ENCODE results near the gene PHYH. TPM values are rescaled to one million over a fixed set of nuclear protein-coding genes. Genes with fewer than 3 reads are reported as not detected.
A peak's percentile ranks its signal among the peaks of the same experiment; 100 is the strongest.

The PHYH gene
- total RNA-seq (2021) (22.5 to 35.1 TPM (median 32.0 TPM) in 3 replicates), Bru-seq, nascent RNA (percentile 54 among the genes with signal in this experiment)
- long read RNA-seq, experiment 1, transcript PHYH-201 (9 exons, 1,577 nt), result major isoform, 98 of 116 reads
- long read RNA-seq, experiment 1, partial matches to known transcripts, result 0 of 116 reads
- long read RNA-seq, experiment 1, other reads (novel, unspliced or antisense), result 16 of 116 reads
- long read RNA-seq, experiment 2, transcript PHYH-201 (9 exons, 1,577 nt), result major isoform, 41 of 79 reads
- long read RNA-seq, experiment 2, partial matches to known transcripts, result 14 of 79 reads
- long read RNA-seq, experiment 2, other reads (novel, unspliced or antisense), result 23 of 79 reads
- long read RNA-seq, experiment 3, transcript PHYH-201 (9 exons, 1,577 nt), result major isoform, 42 of 46 reads
- long read RNA-seq, experiment 3, partial matches to known transcripts, result 1 of 46 reads
- long read RNA-seq, experiment 3, other reads (novel, unspliced or antisense), result 3 of 46 reads

DNA sequence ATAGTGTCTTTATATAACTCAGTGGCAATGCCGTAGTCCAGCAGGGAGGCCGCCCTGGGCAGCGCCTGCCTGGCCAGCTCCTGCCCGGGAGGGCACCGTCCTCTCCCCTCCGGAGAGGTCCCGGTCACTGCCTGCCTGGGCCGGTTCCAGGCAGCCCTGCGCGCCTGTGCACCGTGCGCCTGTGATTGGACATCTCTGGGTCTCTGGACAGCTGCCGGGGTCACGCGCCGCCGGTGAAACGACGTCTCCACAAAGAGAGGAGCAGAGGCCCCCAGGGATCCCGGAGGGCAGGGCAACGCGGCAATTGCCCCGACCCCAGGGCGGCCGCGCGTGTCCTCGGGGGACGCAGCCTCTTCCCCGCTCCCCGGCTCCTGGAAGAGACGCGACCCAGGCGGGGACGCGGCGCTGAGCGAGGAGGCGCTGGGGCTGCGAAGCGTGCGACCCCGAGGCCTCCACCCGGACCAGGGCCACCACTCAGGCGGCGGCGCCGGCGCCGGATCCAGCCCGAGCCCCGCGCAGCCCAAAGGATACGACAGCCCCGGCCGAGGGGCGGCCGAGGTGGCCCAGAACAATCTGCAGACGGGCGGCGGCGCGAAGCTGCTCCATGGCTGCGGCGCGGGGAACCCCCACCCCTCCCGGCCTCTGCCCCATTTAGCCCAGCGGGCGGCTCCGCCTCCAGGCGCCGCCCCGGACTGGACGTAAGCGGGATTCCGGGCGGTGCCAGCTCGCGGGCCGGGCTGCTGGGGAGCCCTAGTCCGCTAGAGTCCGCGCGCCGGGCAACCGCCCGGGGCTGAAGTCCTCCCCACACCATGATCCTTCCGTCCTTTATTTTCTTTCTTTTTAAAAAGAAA lies at the start of gene PHYH:
Gene PHYH (minus strand): TSS at position 628 of the 851 bp plus-strand sequence. CDS start 22 bp downstream, at position 606.
- peak; percentile 70 for ATAC-seq
- ChIA-PET POLR2A (interaction anchor here (0.7 to 2.3 kb wide), 4 partner anchors 17 to 133 kb away, joined by 3 to 26 read pairs (median 4); no protein-coding TSS in a partner anchor), CTCF (interaction anchor here (1.0 to 4.7 kb wide), 4 partner anchors 28 to 237 kb away, joined by 3 to 57 read pairs (median 16); no protein-coding TSS in a partner anchor)
- H3K9me3 Mint-ChIP-seq, result no peaks in the 10 kb centered on the region
- H3K4me3 Mint-ChIP-seq, result peak within 1 kb of the TSS; percentile 69
- H3K27me3 Mint-ChIP-seq (ENCODE audit: low read depth), result peaks cover 13% of the 10 kb centered on the region; the same call in 1 of the 2 replicates
- peaks cover 13% of the 10 kb centered on the region for H3K4me1 Mint-ChIP-seq
- DNase-seq (ENCODE audit: low spot score), result peak; percentile 81
- peak within 1 kb of the TSS; percentile 66 for H3K27ac Mint-ChIP-seq
- H3K36me3 Mint-ChIP-seq, result no peaks in the 10 kb centered on the region; the same call in 1 of the 2 replicates
- TF ChIP-seq, protein P1, sequence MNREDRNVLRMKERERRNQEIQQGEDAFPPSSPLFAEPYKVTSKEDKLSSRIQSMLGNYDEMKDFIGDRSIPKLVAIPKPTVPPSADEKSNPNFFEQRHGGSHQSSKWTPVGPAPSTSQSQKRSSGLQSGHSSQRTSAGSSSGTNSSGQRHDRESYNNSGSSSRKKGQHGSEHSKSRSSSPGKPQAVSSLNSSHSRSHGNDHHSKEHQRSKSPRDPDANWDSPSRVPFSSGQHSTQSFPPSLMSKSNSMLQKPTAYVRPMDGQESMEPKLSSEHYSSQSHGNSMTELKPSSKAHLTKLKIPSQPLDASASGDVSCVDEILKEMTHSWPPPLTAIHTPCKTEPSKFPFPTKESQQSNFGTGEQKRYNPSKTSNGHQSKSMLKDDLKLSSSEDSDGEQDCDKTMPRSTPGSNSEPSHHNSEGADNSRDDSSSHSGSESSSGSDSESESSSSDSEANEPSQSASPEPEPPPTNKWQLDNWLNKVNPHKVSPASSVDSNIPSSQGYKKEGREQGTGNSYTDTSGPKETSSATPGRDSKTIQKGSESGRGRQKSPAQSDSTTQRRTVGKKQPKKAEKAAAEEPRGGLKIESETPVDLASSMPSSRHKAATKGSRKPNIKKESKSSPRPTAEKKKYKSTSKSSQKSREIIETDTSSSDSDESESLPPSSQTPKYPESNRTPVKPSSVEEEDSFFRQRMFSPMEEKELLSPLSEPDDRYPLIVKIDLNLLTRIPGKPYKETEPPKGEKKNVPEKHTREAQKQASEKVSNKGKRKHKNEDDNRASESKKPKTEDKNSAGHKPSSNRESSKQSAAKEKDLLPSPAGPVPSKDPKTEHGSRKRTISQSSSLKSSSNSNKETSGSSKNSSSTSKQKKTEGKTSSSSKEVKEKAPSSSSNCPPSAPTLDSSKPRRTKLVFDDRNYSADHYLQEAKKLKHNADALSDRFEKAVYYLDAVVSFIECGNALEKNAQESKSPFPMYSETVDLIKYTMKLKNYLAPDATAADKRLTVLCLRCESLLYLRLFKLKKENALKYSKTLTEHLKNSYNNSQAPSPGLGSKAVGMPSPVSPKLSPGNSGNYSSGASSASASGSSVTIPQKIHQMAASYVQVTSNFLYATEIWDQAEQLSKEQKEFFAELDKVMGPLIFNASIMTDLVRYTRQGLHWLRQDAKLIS (CRISPR knock-in tag; IDR thresholded peaks at IDR 0.05; ENCODE audit: borderline replicate concordance), result 0 out of 2 replicates have a peak, but pooled peaks have one; percentile 33
- TF ChIP-seq, protein P2, sequence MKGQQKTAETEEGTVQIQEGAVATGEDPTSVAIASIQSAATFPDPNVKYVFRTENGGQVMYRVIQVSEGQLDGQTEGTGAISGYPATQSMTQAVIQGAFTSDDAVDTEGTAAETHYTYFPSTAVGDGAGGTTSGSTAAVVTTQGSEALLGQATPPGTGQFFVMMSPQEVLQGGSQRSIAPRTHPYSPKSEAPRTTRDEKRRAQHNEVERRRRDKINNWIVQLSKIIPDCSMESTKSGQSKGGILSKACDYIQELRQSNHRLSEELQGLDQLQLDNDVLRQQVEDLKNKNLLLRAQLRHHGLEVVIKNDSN (CRISPR knock-in tag; IDR thresholded peaks at IDR 0.05), result peak; percentile 76
- TF ChIP-seq ZNF263 (CRISPR knock-in tag; IDR thresholded peaks at IDR 0.05; ENCODE audit: low read depth) (peak; percentile 39), ZNF317 (CRISPR knock-in tag; IDR thresholded peaks at IDR 0.05; ENCODE audit: borderline replicate concordance, low read depth) (peak; percentile 41; the same call in 1 of the 2 replicates), TP53 (CRISPR knock-in tag; IDR thresholded peaks at IDR 0.05) (peak; percentile 82; the same call in 1 of the 2 replicates), CREB1 (CRISPR knock-in tag; IDR thresholded peaks at IDR 0.05) (no peak), NR1H2 (CRISPR knock-in tag; IDR thresholded peaks at IDR 0.05) (no peak), ATF1 (CRISPR knock-in tag; IDR thresholded peaks at IDR 0.05) (no peak), FOXJ3 (CRISPR knock-in tag; IDR thresholded peaks at IDR 0.05; ENCODE audit: borderline replicate concordance) (no peak)
- TF ChIP-seq, protein P3, sequence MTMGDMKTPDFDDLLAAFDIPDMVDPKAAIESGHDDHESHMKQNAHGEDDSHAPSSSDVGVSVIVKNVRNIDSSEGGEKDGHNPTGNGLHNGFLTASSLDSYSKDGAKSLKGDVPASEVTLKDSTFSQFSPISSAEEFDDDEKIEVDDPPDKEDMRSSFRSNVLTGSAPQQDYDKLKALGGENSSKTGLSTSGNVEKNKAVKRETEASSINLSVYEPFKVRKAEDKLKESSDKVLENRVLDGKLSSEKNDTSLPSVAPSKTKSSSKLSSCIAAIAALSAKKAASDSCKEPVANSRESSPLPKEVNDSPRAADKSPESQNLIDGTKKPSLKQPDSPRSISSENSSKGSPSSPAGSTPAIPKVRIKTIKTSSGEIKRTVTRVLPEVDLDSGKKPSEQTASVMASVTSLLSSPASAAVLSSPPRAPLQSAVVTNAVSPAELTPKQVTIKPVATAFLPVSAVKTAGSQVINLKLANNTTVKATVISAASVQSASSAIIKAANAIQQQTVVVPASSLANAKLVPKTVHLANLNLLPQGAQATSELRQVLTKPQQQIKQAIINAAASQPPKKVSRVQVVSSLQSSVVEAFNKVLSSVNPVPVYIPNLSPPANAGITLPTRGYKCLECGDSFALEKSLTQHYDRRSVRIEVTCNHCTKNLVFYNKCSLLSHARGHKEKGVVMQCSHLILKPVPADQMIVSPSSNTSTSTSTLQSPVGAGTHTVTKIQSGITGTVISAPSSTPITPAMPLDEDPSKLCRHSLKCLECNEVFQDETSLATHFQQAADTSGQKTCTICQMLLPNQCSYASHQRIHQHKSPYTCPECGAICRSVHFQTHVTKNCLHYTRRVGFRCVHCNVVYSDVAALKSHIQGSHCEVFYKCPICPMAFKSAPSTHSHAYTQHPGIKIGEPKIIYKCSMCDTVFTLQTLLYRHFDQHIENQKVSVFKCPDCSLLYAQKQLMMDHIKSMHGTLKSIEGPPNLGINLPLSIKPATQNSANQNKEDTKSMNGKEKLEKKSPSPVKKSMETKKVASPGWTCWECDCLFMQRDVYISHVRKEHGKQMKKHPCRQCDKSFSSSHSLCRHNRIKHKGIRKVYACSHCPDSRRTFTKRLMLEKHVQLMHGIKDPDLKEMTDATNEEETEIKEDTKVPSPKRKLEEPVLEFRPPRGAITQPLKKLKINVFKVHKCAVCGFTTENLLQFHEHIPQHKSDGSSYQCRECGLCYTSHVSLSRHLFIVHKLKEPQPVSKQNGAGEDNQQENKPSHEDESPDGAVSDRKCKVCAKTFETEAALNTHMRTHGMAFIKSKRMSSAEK (CRISPR knock-in tag; IDR thresholded peaks at IDR 0.05; ENCODE audit: borderline replicate concordance), result peak; percentile 9; the same call in 1 of the 2 replicates
- TF ChIP-seq, protein P4, sequence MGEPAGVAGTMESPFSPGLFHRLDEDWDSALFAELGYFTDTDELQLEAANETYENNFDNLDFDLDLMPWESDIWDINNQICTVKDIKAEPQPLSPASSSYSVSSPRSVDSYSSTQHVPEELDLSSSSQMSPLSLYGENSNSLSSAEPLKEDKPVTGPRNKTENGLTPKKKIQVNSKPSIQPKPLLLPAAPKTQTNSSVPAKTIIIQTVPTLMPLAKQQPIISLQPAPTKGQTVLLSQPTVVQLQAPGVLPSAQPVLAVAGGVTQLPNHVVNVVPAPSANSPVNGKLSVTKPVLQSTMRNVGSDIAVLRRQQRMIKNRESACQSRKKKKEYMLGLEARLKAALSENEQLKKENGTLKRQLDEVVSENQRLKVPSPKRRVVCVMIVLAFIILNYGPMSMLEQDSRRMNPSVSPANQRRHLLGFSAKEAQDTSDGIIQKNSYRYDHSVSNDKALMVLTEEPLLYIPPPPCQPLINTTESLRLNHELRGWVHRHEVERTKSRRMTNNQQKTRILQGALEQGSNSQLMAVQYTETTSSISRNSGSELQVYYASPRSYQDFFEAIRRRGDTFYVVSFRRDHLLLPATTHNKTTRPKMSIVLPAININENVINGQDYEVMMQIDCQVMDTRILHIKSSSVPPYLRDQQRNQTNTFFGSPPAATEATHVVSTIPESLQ (CRISPR knock-in tag; IDR thresholded peaks at IDR 0.05), result no peak
- TF ChIP-seq, protein P5, sequence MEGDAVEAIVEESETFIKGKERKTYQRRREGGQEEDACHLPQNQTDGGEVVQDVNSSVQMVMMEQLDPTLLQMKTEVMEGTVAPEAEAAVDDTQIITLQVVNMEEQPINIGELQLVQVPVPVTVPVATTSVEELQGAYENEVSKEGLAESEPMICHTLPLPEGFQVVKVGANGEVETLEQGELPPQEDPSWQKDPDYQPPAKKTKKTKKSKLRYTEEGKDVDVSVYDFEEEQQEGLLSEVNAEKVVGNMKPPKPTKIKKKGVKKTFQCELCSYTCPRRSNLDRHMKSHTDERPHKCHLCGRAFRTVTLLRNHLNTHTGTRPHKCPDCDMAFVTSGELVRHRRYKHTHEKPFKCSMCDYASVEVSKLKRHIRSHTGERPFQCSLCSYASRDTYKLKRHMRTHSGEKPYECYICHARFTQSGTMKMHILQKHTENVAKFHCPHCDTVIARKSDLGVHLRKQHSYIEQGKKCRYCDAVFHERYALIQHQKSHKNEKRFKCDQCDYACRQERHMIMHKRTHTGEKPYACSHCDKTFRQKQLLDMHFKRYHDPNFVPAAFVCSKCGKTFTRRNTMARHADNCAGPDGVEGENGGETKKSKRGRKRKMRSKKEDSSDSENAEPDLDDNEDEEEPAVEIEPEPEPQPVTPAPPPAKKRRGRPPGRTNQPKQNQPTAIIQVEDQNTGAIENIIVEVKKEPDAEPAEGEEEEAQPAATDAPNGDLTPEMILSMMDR (IDR thresholded peaks at IDR 0.05), result no peak
- TF ChIP-seq, protein P6, sequence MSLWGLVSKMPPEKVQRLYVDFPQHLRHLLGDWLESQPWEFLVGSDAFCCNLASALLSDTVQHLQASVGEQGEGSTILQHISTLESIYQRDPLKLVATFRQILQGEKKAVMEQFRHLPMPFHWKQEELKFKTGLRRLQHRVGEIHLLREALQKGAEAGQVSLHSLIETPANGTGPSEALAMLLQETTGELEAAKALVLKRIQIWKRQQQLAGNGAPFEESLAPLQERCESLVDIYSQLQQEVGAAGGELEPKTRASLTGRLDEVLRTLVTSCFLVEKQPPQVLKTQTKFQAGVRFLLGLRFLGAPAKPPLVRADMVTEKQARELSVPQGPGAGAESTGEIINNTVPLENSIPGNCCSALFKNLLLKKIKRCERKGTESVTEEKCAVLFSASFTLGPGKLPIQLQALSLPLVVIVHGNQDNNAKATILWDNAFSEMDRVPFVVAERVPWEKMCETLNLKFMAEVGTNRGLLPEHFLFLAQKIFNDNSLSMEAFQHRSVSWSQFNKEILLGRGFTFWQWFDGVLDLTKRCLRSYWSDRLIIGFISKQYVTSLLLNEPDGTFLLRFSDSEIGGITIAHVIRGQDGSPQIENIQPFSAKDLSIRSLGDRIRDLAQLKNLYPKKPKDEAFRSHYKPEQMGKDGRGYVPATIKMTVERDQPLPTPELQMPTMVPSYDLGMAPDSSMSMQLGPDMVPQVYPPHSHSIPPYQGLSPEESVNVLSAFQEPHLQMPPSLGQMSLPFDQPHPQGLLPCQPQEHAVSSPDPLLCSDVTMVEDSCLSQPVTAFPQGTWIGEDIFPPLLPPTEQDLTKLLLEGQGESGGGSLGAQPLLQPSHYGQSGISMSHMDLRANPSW (CRISPR knock-in tag; conservative IDR thresholded peaks at IDR 0.05; ENCODE audit: low read depth), result no peak
- TF ChIP-seq, protein P7, sequence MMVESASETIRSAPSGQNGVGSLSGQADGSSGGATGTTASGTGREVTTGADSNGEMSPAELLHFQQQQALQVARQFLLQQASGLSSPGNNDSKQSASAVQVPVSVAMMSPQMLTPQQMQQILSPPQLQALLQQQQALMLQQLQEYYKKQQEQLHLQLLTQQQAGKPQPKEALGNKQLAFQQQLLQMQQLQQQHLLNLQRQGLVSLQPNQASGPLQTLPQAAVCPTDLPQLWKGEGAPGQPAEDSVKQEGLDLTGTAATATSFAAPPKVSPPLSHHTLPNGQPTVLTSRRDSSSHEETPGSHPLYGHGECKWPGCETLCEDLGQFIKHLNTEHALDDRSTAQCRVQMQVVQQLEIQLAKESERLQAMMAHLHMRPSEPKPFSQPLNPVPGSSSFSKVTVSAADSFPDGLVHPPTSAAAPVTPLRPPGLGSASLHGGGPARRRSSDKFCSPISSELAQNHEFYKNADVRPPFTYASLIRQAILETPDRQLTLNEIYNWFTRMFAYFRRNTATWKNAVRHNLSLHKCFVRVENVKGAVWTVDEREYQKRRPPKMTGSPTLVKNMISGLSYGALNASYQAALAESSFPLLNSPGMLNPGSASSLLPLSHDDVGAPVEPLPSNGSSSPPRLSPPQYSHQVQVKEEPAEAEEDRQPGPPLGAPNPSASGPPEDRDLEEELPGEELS (CRISPR knock-in tag; IDR thresholded peaks at IDR 0.05), result no peak

Data from WTC11 (cell line).